GM12878 (cell line): ENCODE data around the gene OR51I2. TPM values are rescaled to one million over a fixed set of nuclear protein-coding genes. Genes with fewer than 3 reads are reported as not detected.

Source experiments
- ATAC-seq: fragments of 200-7000 bp; cut with Tn5 transposase; 3 replicates; pipeline ENCODE4 v1.9.1; 2020; ENCODE audit warnings: mild to moderate bottlenecking, moderate library complexity
- BruUV-seq: library from RNA; stranded (reverse); fragments of 400-500 nt; replicated peaks from 2 replicates; lab custom pipeline; 2021; lab: Mats Ljungman, UMichigan
- CTCF ChIA-PET: fragments of 300-600 bp; sonication (Branson Sonifier 250); formaldehyde crosslinking; extraction: SDS; loops from one replicate; lab custom pipeline; 2021; ENCODE audit warnings: inconsistent platforms; lab: Yijun Ruan, JAX
- POLR2A ChIA-PET: fragments of 350-600 bp; formaldehyde crosslinking; extraction: SDS; loops from one replicate; lab custom pipeline; 2021; ENCODE audit warnings: inconsistent platforms; lab: Charles Lee
- RAD21 ChIA-PET: fragments of 300-600 bp; sonication (Branson Sonifier 250); formaldehyde crosslinking; loops from one replicate; lab custom pipeline; 2023; ENCODE audit warnings: antibody characterized with exemption; ENCODE audit not compliant: unreplicated experiment; lab: Charles Lee
- SMC1A ChIA-PET: fragments of 300-600 bp; sonication (Branson Sonifier 250); formaldehyde crosslinking; loops from one replicate; lab custom pipeline; 2023; ENCODE audit not compliant: unreplicated experiment, uncharacterized antibody; lab: Charles Lee
- DNase-seq: peaks from one replicate; pipeline ENCODE4 v3.0.0-alpha.2; 2011; ENCODE audit warnings: low read depth, low spot score
- FAIRE-seq: peaks from 3 replicates; lab custom pipeline; 2011; peaks lifted over from hg19 to GRCh38; lab: Jason Lieb, UNC
- H2AFZ ChIP-seq: 2 replicates; pipeline ENCODE4 v1.6.0; 2011; ENCODE audit warnings: low read depth, low read length, control low read depth; ENCODE audit not compliant: control insufficient read depth
- H3K27ac ChIP-seq: 2 replicates; pipeline ENCODE4 v1.5.1; 2011; ENCODE audit warnings: control low read depth; ENCODE audit not compliant: control insufficient read depth, insufficient read depth
- H3K27me3 ChIP-seq, 2 experiments: replicated peaks in 1 of 2; 2 replicates each; pipeline versions ENCODE4 v1.6.0 to v1.6.1; 2011; ENCODE audit warnings: low read length in 1 of 2; ENCODE audit not compliant: control insufficient read depth in 2 of 2, insufficient read depth in 2 of 2
- H3K36me3 ChIP-seq, 2 experiments: 2 replicates each; pipeline ENCODE4 v1.5.1; 2011; ENCODE audit warnings: low read length in 1 of 2; ENCODE audit not compliant: control insufficient read depth in 2 of 2, insufficient read depth in 2 of 2
- H3K4me1 ChIP-seq: 2 replicates; pipeline ENCODE4 v1.6.1; 2011; ENCODE audit warnings: mild to moderate bottlenecking, low read length, moderate library complexity, mixed read lengths; ENCODE audit not compliant: control insufficient read depth, insufficient read depth
- H3K4me2 ChIP-seq: 2 replicates; pipeline ENCODE4 v1.6.0; 2011; ENCODE audit warnings: control low read depth; ENCODE audit not compliant: control insufficient read depth, insufficient read depth
- H3K4me3 ChIP-seq: fragments of 200-600 bp; sonication (generic); 2 replicates; pipeline ENCODE4 v1.5.1; 2016
- H3K79me2 ChIP-seq: 2 replicates; pipeline ENCODE4 v1.6.0; 2011; ENCODE audit warnings: low read length; ENCODE audit not compliant: control insufficient read depth, insufficient read depth
- H3K9ac ChIP-seq: 2 replicates; pipeline ENCODE4 v1.8.0; 2011; ENCODE audit warnings: low read length, control low read depth, mixed read lengths; ENCODE audit not compliant: control insufficient read depth, insufficient read depth
- H3K9me3 ChIP-seq: replicated peaks from 3 replicates; pipeline ENCODE4 v1.5.1; 2011; ENCODE audit warnings: mild to moderate bottlenecking, low read length; ENCODE audit not compliant: control insufficient read depth, insufficient read depth
- H4K20me1 ChIP-seq: 2 replicates; pipeline ENCODE4 v1.6.0; 2011; ENCODE audit not compliant: control insufficient read depth, insufficient read depth
- CHD1 ChIP-seq: IDR thresholded peaks from 2 replicates; pipeline ENCODE4 v1.6.1; 2012; ENCODE audit warnings: low read depth, low read length, improper control_type of control experiment
- EED ChIP-seq: sonication (generic); IDR thresholded peaks from 2 replicates; pipeline ENCODE4 v1.6.1; 2016; ENCODE audit warnings: antibody characterized with exemption, low read depth
- FOXK2 ChIP-seq: fragments of 450-650 bp; IDR thresholded peaks from 2 replicates; pipeline ENCODE4 v1.6.1; 2017; ENCODE audit warnings: mild to moderate bottlenecking, moderate library complexity
- HDAC6 ChIP-seq: fragments of 200-600 bp; sonication (generic); IDR thresholded peaks from one replicate; pipeline ENCODE4 v1.8.0; 2017; ENCODE audit warnings: antibody characterized with exemption; ENCODE audit not compliant: unreplicated experiment
- IRF4 ChIP-seq: IDR thresholded peaks from 2 replicates; pipeline ENCODE4 v1.6.1; 2011; ENCODE audit warnings: low read depth, low read length
- NFYA ChIP-seq: IDR thresholded peaks from 2 replicates; pipeline ENCODE4 v1.6.1; 2011; ENCODE audit warnings: low read depth, mild to moderate bottlenecking, low read length, improper control_type of control experiment, borderline replicate concordance
- NRF1 ChIP-seq: conservative IDR thresholded peaks from 2 replicates; pipeline ENCODE4 v1.6.1; 2011; ENCODE audit warnings: mild to moderate bottlenecking, low read depth, low read length, improper control_type of control experiment
- POLR2AphosphoS5 ChIP-seq: IDR thresholded peaks from 2 replicates; pipeline ENCODE4 v1.6.1; 2011; ENCODE audit warnings: mild to moderate bottlenecking, low read length, inconsistent platforms
- RAD21 ChIP-seq: IDR thresholded peaks from 2 replicates; pipeline ENCODE4 v1.6.1; 2011; ENCODE audit warnings: mild to moderate bottlenecking, low read depth, low read length, moderate library complexity; ENCODE audit not compliant: insufficient read depth
- SIX5 ChIP-seq: IDR thresholded peaks from 2 replicates; pipeline ENCODE4 v1.6.1; 2011; ENCODE audit warnings: mild to moderate bottlenecking, low read depth, low read length, moderate library complexity; ENCODE audit not compliant: severe bottlenecking
- SUZ12 ChIP-seq: fragments of 200-600 bp; sonication (generic); IDR thresholded peaks from one replicate; pipeline ENCODE4 v1.6.1; 2018; ENCODE audit warnings: antibody characterized with exemption, mild to moderate bottlenecking; ENCODE audit not compliant: unreplicated experiment
- TAF1 ChIP-seq: IDR thresholded peaks from 2 replicates; pipeline ENCODE4 v1.6.1; 2011; ENCODE audit warnings: mild to moderate bottlenecking, low read depth, low read length, borderline replicate concordance
- ZNF622 ChIP-seq: fragments of 450-650 bp; IDR thresholded peaks from 2 replicates; pipeline ENCODE4 v1.6.1; 2017; ENCODE audit warnings: mild to moderate bottlenecking, inconsistent platforms
- WGBS: methylation state at CpG from one replicate; pipeline ENCODE4 v1.1.6; 2016; ENCODE audit warnings: low lambda C conversion rate; ENCODE audit not compliant: insufficient replicate concordance, insufficient coverage; ENCODE audit errors: missing lambda C conversion rate; 5-methylcytosine and 5-hydroxymethylcytosine counted together
- in situ Hi-C: fragments of 300-500 bp; cut with MboI; formaldehyde crosslinking; loops from 9 replicates; pipeline ENCODE4 v1.14.3; 2018; ENCODE audit warnings: mixed read lengths
- intact Hi-C: fragments of 100-400 bp; cut with micrococcal nuclease; formaldehyde crosslinking; loops from one replicate; pipeline ENCODE4 v1.14.2; 2022; ENCODE audit not compliant: unreplicated experiment
- polyA plus RNA-seq, 11 experiments: library from polyadenylated mRNA; depleted of rRNA in 4 of 11; unstranded in 6 of 11; stranded (reverse) in 5 of 11; fragments of >200 nt; fragmentation: Nextera tagmentation in 4 of 11; fragmentation: Illumina TruSeq in 1 of 11; extraction: Ambion mirVana in 4 of 11; extraction: Trizol in 1 of 11; gene quantifications; 1 replicate in 1 of 11; 2 replicates in 10 of 11; pipeline versions ENCODE4 v1.2.1 to v1.2.3, GENCODE V29; 2011 to 2016; ENCODE audit warnings: inconsistent platforms in 2 of 11, missing spikeins in 2 of 11, low read depth in 1 of 11
- total RNA-seq, 4 experiments: library from RNA; depleted of rRNA in 3 of 4; stranded (reverse); fragments of >200 nt in 3 of 4; fragmentation: Illumina TruSeq in 1 of 4; extraction: Trizol in 1 of 4; gene quantifications; 2 replicates each; pipeline versions ENCODE4 v1.2.1 to v1.2.3, GENCODE V29; 2013 to 2021
- TF ChIP-seq, protein P1 (sequence below): IDR thresholded peaks from 2 replicates; pipeline ENCODE4 v1.6.1; 2011; ENCODE audit warnings: low read depth, mild to moderate bottlenecking, low read length, moderate library complexity, borderline replicate concordance; ENCODE audit errors: extremely low read depth
- TF ChIP-seq, protein P2 (sequence below): fragments of 450-650 bp; IDR thresholded peaks from 2 replicates; pipeline ENCODE4 v1.6.1; 2014; ENCODE audit warnings: mild to moderate bottlenecking

The OR51I2 gene
- total and polyA plus RNA-seq, 10 of the 15 experiments (the other 5 are each of a cell fraction or from before 2014, with no cell fraction given), result not detected

GRCh38 chr11:5449432-5449831 lies 309 bp downstream of the OR51I2 start:
- ChIA-PET RAD21 (no interaction called here), POLR2A (no interaction called here), SMC1A (no interaction called here), CTCF (no interaction called here)
- no peaks in the 10 kb centered on the region for H4K20me1 ChIP-seq
- no peak for DNase-seq
- ATAC-seq, result no peak
- no peaks in the 10 kb centered on the region for H3K4me1 ChIP-seq
- in situ Hi-C loops, result no loop called here
- no peak overlapping the region for H3K4me2 ChIP-seq
- 16% methylated on average over 4 of the region's 4 CpGs for WGBS
- no peak overlapping the region for H3K27ac ChIP-seq
- no peak overlapping the region for H3K9ac ChIP-seq
- H2AFZ ChIP-seq, result no peak overlapping the region
- no peaks in the 10 kb centered on the region for H3K9me3 ChIP-seq
- BruUV-seq, result no TSS peak
- H3K79me2 ChIP-seq, result no peaks in the 10 kb centered on the region
- TF ChIP-seq RAD21 (no peak), POLR2AphosphoS5 (no peak), SUZ12 (no peak), NFYA (no peak), CHD1 (no peak)
- H3K36me3 ChIP-seq, result no peaks in the 10 kb centered on the region
- H3K4me3 ChIP-seq, result no peak overlapping the region
- intact Hi-C loops, result no loop called here
- no peaks in the 10 kb centered on the region for H3K27me3 ChIP-seq
- no peak for FAIRE-seq

GRCh38 chr11:5460983-5461621 lies 12.0 kb downstream of the OR51I2 start:
- no peaks in the 10 kb centered on the region for H4K20me1 ChIP-seq
- ChIA-PET SMC1A (interaction anchor here (1.0 kb wide), 1 partner anchor 10 kb away, joined by 3 read pairs; no protein-coding TSS in a partner anchor), CTCF (interaction anchor here (0.7 to 0.9 kb wide), 2 partner anchors 30 to 157 kb away, joined by 3 read pairs; no protein-coding TSS in a partner anchor), RAD21 (no interaction called here), POLR2A (no interaction called here)
- no peaks in the 10 kb centered on the region for H3K9me3 ChIP-seq
- no TSS peak for BruUV-seq
- H3K4me3 ChIP-seq, result no peak overlapping the region
- no peak for DNase-seq
- no peaks in the 10 kb centered on the region for H3K27me3 ChIP-seq
- no peak for ATAC-seq
- 34% methylated on average over 14 of the region's 14 CpGs for WGBS
- H3K4me2 ChIP-seq, result no peak overlapping the region
- H3K27ac ChIP-seq, result no peak overlapping the region
- no peaks in the 10 kb centered on the region for H3K36me3 ChIP-seq
- H3K9ac ChIP-seq, result no peak overlapping the region
- no peak overlapping the region for H2AFZ ChIP-seq
- in situ Hi-C loops, result no loop called here
- no peaks in the 10 kb centered on the region for H3K4me1 ChIP-seq
- intact Hi-C loops, result no loop called here
- no peak for FAIRE-seq
- H3K79me2 ChIP-seq, result no peaks in the 10 kb centered on the region
- TF ChIP-seq ZNF622 (no peak), CHD1 (no peak), RAD21 (no peak), IRF4 (no peak), TAF1 (no peak), SIX5 (no peak), NRF1 (no peak), HDAC6 (no peak), EED (no peak), FOXK2 (no peak)
- TF ChIP-seq, protein P1, sequence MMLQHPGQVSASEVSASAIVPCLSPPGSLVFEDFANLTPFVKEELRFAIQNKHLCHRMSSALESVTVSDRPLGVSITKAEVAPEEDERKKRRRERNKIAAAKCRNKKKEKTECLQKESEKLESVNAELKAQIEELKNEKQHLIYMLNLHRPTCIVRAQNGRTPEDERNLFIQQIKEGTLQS, result no peak
- TF ChIP-seq, protein P2, sequence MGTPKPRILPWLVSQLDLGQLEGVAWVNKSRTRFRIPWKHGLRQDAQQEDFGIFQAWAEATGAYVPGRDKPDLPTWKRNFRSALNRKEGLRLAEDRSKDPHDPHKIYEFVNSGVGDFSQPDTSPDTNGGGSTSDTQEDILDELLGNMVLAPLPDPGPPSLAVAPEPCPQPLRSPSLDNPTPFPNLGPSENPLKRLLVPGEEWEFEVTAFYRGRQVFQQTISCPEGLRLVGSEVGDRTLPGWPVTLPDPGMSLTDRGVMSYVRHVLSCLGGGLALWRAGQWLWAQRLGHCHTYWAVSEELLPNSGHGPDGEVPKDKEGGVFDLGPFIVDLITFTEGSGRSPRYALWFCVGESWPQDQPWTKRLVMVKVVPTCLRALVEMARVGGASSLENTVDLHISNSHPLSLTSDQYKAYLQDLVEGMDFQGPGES, result no peak
